Transverse colon (tissue), 4 donors: ENCODE measurements around the gene TBC1D8. TPM values are rescaled to one million over a fixed set of nuclear protein-coding genes. Genes with fewer than 3 reads are reported as not detected.
A peak's percentile ranks its signal among the peaks of the same experiment; 100 is the strongest.

Experiments used
- DNase-seq: peaks from one replicate; pipeline ENCODE4 v3.0.0-alpha.2; 2019
- H3K27ac ChIP-seq, 4 donors: fragments of 200-600 bp; sonication (generic); 2 replicates each; pipeline ENCODE4 v1.5.1; 2016 to 2018; ENCODE audit warnings: inconsistent platforms in 4 of 4
- H3K27me3 ChIP-seq: fragments of 200-600 bp; sonication (generic); 2 replicates; pipeline ENCODE4 v1.5.1; 2017; ENCODE audit warnings: inconsistent platforms
- H3K36me3 ChIP-seq, 4 donors: fragments of 200-600 bp; sonication (generic); 2 replicates each; pipeline ENCODE4 v1.5.1; 2017 to 2019; ENCODE audit warnings: inconsistent platforms in 4 of 4
- H3K4me1 ChIP-seq, 4 donors: fragments of 200-600 bp; sonication (generic); 2 replicates each; pipeline ENCODE4 v1.5.1; 2017 to 2020; ENCODE audit warnings: inconsistent platforms in 4 of 4
- H3K4me3 ChIP-seq, 4 donors: fragments of 200-600 bp; sonication (generic); 1 replicate in 1 of 4; 2 replicates in 3 of 4; pipeline versions ENCODE4 v1.5.1 to v1.6.1; 2017 to 2019; ENCODE audit warnings: inconsistent platforms in 4 of 4
- H3K9me3 ChIP-seq, 2 donors: fragments of 200-600 bp; sonication (generic); 2 replicates each; pipeline ENCODE4 v1.5.1; 2017 to 2019; ENCODE audit warnings: inconsistent platforms in 2 of 2
- CTCF ChIP-seq, 5 experiments: fragments of 200-600 bp in 3 of 5; fragments of 450-650 bp in 2 of 5; sonication (generic) in 3 of 5; IDR thresholded peaks; 1 replicate in 2 of 5; 2 replicates in 3 of 5; pipeline ENCODE4 v1.5.1; 2016 to 2017; ENCODE audit warnings: antibody characterized with exemption in 5 of 5, inconsistent platforms in 3 of 5, mild to moderate bottlenecking in 2 of 5, moderate library complexity in 1 of 5
- EP300 ChIP-seq: sonication (generic); formaldehyde crosslinking; IDR thresholded peaks from one replicate; pipeline ENCODE4 v1.6.1; 2017; ENCODE audit warnings: antibody characterized with exemption, low read depth
- POLR2A ChIP-seq: fragments of 450-650 bp; IDR thresholded peaks from one replicate; pipeline ENCODE4 v1.6.1; 2016; ENCODE audit warnings: antibody characterized with exemption, mild to moderate bottlenecking, moderate library complexity
- POLR2AphosphoS5 ChIP-seq, 3 donors: sonication (generic); formaldehyde crosslinking; IDR thresholded peaks; one replicate each; pipeline ENCODE4 v1.6.1; 2016; ENCODE audit warnings: antibody characterized with exemption in 3 of 3
- WGBS, 2 donors: methylation state at CpG; one replicate each; pipeline ENCODE4 v1.1.5; 2018; ENCODE audit warnings: low coverage in 1 of 2; 5-methylcytosine and 5-hydroxymethylcytosine counted together
- in situ Hi-C, 4 donors: fragments of 200-750 bp; cut with MboI; loops; one replicate each; pipeline versions ENCODE4 v1.15.0 to v1.15.1; 2017; ENCODE audit warnings: low sequenced_read_pairs in 3 of 4, low pct_ligation_motif_present in 1 of 4, low pct_unique_long_range_greater_than_20kb in 1 of 4
- intact Hi-C: fragments of 100-400 bp; cut with DNase I; formaldehyde crosslinking; loops from one replicate; pipeline ENCODE4 v1.15.1; 2023; ENCODE audit warnings: low total_unique reads
- total RNA-seq, 4 donors: library from RNA; depleted of rRNA; stranded (reverse); fragments of >200 nt; gene quantifications; one replicate each; pipeline ENCODE4 v1.1.0, GENCODE V29; 2016

TBC1D8 gene
- total RNA-seq, 4 donors from 2014 or later, result 26.5 to 232 (median 88.4) TPM

- Histone ChIP-seq H3K27me3 (no peaks in the 10 kb centered on the region), H3K36me3 (no peaks in the 10 kb centered on the region), H3K4me3 (no peak overlapping the region), H3K9me3 (no peaks in the 10 kb centered on the region), H3K4me1 (peaks cover 0 to 13% (median 6%) of the 10 kb centered on the region in 4 donors), H3K27ac (no peak overlapping the region)
- in situ Hi-C loops, result no loop called here
- DNase-seq, result no peak
- TF ChIP-seq CTCF (IDR thresholded peaks at IDR 0.05), result no peak
- no peak for TF ChIP-seq POLR2A
- TF ChIP-seq POLR2AphosphoS5 (IDR thresholded peaks at IDR 0.05), result no peak
- no peak for TF ChIP-seq EP300
- intact Hi-C loops, result no loop called here
- WGBS, 2 donors, result 95 to 100% methylated on average over 2 to 6 of the region's 6 CpGs
Observed at GRCh38 chr2:101082998-101083397, 68.2 kb downstream of the TBC1D8 start.

- H3K4me1 ChIP-seq, result peaks cover 0 to 13% (median 6%) of the 10 kb centered on the region in 4 donors
- no peaks in the 10 kb centered on the region for H3K9me3 ChIP-seq
- H3K27me3 ChIP-seq, result no peaks in the 10 kb centered on the region
- peak overlapping the region in 3 of 4 donors; percentile 64 to 73 (median 73) for H3K27ac ChIP-seq
- no peak overlapping the region for H3K4me3 ChIP-seq
- DNase-seq, result no peak
- in situ Hi-C loops (no loop called here), intact Hi-C loops (no loop called here)
- 30% methylated on average over 1 of the region's 1 CpG; no CpG with 5 or more reads in 1 of the 2 donors for WGBS, 2 donors
- H3K36me3 ChIP-seq, result no peaks in the 10 kb centered on the region
- TF ChIP-seq POLR2AphosphoS5 (IDR thresholded peaks at IDR 0.05), result no peak
- TF ChIP-seq EP300, result no peak
- TF ChIP-seq CTCF (IDR thresholded peaks at IDR 0.05), result no peak
- no peak for TF ChIP-seq POLR2A
Observed at GRCh38 chr2:101081375-101081907, 69.7 kb downstream of the TBC1D8 start.

- intact Hi-C loops, result no loop called here
- Histone ChIP-seq H3K4me3 (no peak overlapping the region), H3K9me3 (no peaks in the 10 kb centered on the region), H3K27ac (peak overlapping the region; percentile 26 to 73 (median 68)), H3K27me3 (no peaks in the 10 kb centered on the region), H3K36me3 (no peaks in the 10 kb centered on the region), H3K4me1 (peaks cover 0 to 13% (median 6%) of the 10 kb centered on the region in 4 donors)
- peak; percentile 64 for DNase-seq
- in situ Hi-C loops, result no loop called here
- peak; percentile 31 for TF ChIP-seq EP300
- no peak for TF ChIP-seq POLR2A
- TF ChIP-seq POLR2AphosphoS5 (IDR thresholded peaks at IDR 0.05), result peak in 2 of 3 donors; percentile 61 to 72
- TF ChIP-seq CTCF (IDR thresholded peaks at IDR 0.05), result no peak
- WGBS, 2 donors, result 83 to 85% methylated on average over 10 to 14 of the region's 14 CpGs
Observed at GRCh38 chr2:101080211-101081068, 70.7 kb downstream of the TBC1D8 start.

- WGBS, 2 donors, result 78 to 83% methylated on average over 1 to 2 of the region's 2 CpGs
- no peak for DNase-seq
- H3K9me3 ChIP-seq, result no peaks in the 10 kb centered on the region
- no peaks in the 10 kb centered on the region for H3K36me3 ChIP-seq
- peaks cover 0 to 11% (median 5%) of the 10 kb centered on the region in 4 donors for H3K4me1 ChIP-seq
- in situ Hi-C loops, result no loop called here
- intact Hi-C loops, result no loop called here
- no peak overlapping the region for H3K4me3 ChIP-seq
- H3K27ac ChIP-seq, result no peak overlapping the region
- no peaks in the 10 kb centered on the region for H3K27me3 ChIP-seq
- TF ChIP-seq POLR2A (no peak), POLR2AphosphoS5 (IDR thresholded peaks at IDR 0.05) (no peak), CTCF (IDR thresholded peaks at IDR 0.05) (no peak), EP300 (no peak)
Observed at GRCh38 chr2:101076581-101076980, 74.6 kb downstream of the TBC1D8 start.
